Measurements from ENCODE around the gene EIF3L. TPM values are rescaled to one million over a fixed set of nuclear protein-coding genes. Genes with fewer than 3 reads are reported as not detected.

EIF3L gene
- total and polyA plus RNA-seq, 2 donors (not counting 3 experiments of a cell fraction or from before 2014, with no cell fraction given) = 479 to 601 TPM

DNA sequence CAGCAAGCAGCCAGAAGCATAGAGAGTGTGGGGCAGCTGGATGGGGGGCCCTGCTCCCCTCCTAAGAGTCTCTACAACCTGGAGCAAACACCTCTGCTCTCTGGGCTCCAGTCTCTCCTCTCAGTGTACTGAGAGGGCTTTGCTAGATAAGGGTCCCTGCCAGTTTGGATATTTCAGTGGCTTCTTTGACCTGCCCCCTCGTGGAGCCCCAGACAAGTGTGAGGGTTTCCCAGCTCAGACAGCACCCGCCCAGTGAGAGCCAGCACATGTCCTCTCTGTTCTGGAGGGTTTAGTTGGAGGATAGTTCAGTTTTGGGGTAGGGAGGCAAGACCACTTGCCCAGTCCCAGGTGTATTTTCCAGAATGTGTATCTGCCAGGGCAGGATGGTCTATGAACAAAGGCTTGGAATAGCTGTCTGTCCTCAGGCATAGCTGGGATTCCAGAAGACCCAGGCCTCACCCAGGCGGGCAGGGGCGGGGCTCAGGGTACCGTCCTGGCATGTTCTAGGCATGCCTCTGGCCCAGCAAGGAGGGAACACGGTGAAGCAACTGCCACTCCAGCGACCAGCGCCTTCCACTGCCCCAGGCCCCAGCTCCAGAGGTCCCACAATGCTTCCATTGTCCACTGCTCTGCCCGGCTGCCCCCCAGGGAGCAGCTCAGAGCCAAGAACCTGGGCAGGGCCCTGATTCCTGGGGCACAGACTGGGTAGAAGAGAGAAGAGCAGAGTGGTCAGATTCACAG, 49.4 kb downstream of the EIF3L start:
- no peak overlapping the region for H3K9ac ChIP-seq (replicated peaks; ENCODE audit: extremely low read depth, insufficient read depth, low read length)
- TF ChIP-seq POLR2A (IDR thresholded peaks at IDR 0.05; ENCODE audit: low read depth, low read length) (no peak), EZH2 (IDR thresholded peaks at IDR 0.05; ENCODE audit: borderline replicate concordance, low read depth, low read length, severe bottlenecking) (no peak), FOS (IDR thresholded peaks at IDR 0.05; ENCODE audit: borderline replicate concordance, insufficient read depth, low read length) (no peak), POLR2AphosphoS5 (IDR thresholded peaks at IDR 0.05; ENCODE audit: insufficient read depth, low read depth, low read length) (no peak)
- TF ChIP-seq, protein P1, sequence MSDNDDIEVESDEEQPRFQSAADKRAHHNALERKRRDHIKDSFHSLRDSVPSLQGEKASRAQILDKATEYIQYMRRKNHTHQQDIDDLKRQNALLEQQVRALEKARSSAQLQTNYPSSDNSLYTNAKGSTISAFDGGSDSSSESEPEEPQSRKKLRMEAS (IDR thresholded peaks at IDR 0.05; ENCODE audit: insufficient read depth, insufficient read length) = no peak
- no peaks in the 10 kb centered on the region for H3K36me3 ChIP-seq (ENCODE audit: control insufficient read depth in 2 of 2, extremely low read depth in 1 of 2, insufficient read depth in 2 of 2, low read length in 2 of 2)
- no peaks in the 10 kb centered on the region for H3K27me3 ChIP-seq (ENCODE audit: control insufficient read depth in 2 of 2, insufficient read depth in 2 of 2, low read length in 2 of 2)
- H3K4me1 ChIP-seq (ENCODE audit: control insufficient read depth, extremely low read depth, insufficient read depth, low read length) = peaks cover 16% of the 10 kb centered on the region
- no peak overlapping the region for H3K4me3 ChIP-seq (replicated peaks in 1 of 3; ENCODE audit: insufficient read depth in 1 of 3, low read depth in 1 of 3, low read length in 3 of 3)
- no peaks in the 10 kb centered on the region for H3K79me2 ChIP-seq (ENCODE audit: control insufficient read depth, insufficient read depth, low read length)
- dilution Hi-C loops (cut with MboI; ENCODE audit: extremely low pct_ligation_motif_present, low sequenced_read_pairs) = no loop called here
- ChIA-PET CTCF (interaction anchor here (3.6 kb wide), 1 partner anchor 11 kb away, joined by 29 read pairs; no protein-coding TSS in a partner anchor), POLR2A (interaction anchor here (0.6 kb wide), 1 partner anchor 20 kb away, joined by 6 read pairs; no protein-coding TSS in a partner anchor)
- no peaks in the 10 kb centered on the region for H3K9me3 ChIP-seq (replicated peaks; ENCODE audit: control insufficient read depth, insufficient read depth, low read length)
- H4K20me1 ChIP-seq (replicated peaks; ENCODE audit: control insufficient read depth, extremely low read depth, insufficient read depth, low read length) = no peaks in the 10 kb centered on the region
- FAIRE-seq (no peak), DNase-seq (ENCODE audit: low read depth, low spot score) (no peak)
- no TSS peak for BruUV-seq (replicated peaks)
- intact Hi-C loops (cut with micrococcal nuclease) = no loop called here
- H3K9me1 ChIP-seq (replicated peaks; ENCODE audit: control insufficient read depth, extremely low read depth, insufficient read depth, low read length) = no peaks in the 10 kb centered on the region
- H2AFZ ChIP-seq (ENCODE audit: low read depth, low read length) = no peak overlapping the region
- H3K4me2 ChIP-seq (ENCODE audit: insufficient read depth, low read length) = no peak overlapping the region
- H3K27ac ChIP-seq (ENCODE audit: insufficient read depth, low read depth, low read length) = no peak overlapping the region

Data from endothelial cell of umbilical vein (primary cell).